Panc1 (cell line): ENCODE measurements around the gene MAP9.

ENCODE experiments used
- CTCF ChIP-seq: fragments of 450-650 bp; IDR thresholded peaks from 2 replicates; pipeline ENCODE4 v1.5.1; 2017; ENCODE audit warnings: mild to moderate bottlenecking
- POLR2AphosphoS5 ChIP-seq: IDR thresholded peaks from 2 replicates; pipeline ENCODE4 v1.6.1; 2012; ENCODE audit warnings: mild to moderate bottlenecking, low read depth, low read length, moderate library complexity

- TF ChIP-seq CTCF (no peak), POLR2AphosphoS5 (no peak)
Observed at GRCh38 chr4:155405059-155405458, 28.3 kb upstream of the MAP9 start.
